GM12873 (cell line): Measurements from ENCODE around the gene ANKRD13A.

Experiments used
- CTCF ChIP-seq: IDR thresholded peaks from 2 replicates; pipeline ENCODE4 v1.5.1; 2012; ENCODE audit warnings: low read depth, mild to moderate bottlenecking, moderate library complexity, low read length, control low read depth; ENCODE audit not compliant: insufficient read depth; ENCODE audit errors: missing control alignments

The ANKRD13A gene

DNA sequence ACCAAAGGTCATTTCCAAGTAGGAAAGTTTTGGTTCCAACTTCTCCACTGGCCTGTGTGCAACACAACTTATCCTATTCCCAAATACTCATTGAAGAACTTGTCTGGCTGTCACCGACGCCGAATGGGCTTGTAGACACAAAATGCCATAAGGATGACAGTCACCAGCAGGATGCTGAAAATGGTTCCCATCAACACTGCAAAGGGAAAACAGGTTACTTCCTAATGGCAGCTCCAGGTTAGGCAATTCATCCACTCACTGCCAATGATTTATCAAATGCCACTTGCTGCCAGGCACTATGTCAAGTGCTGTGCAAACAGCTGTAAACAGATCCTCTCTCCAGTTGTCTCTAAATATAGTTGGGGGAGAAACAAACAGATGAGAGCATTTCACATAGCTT is 43.0 kb downstream of the ANKRD13A start:
- TF ChIP-seq CTCF: no peak

GRCh38 chr12:110046451-110047187 is 47.4 kb downstream of the ANKRD13A start:
- no peak for TF ChIP-seq CTCF

- TF ChIP-seq CTCF: no peak
Measured at GRCh38 chr12:110047297-110047940, 48.2 kb downstream of the ANKRD13A start.

GRCh38 chr12:110048242-110049027 is 49.2 kb downstream of the ANKRD13A start, which contains the start of gene C12orf76:
C12orf76 (minus strand) TSS chr12:110048522; CDS start chr12:110048495, 27 bp downstream.
- no peak for TF ChIP-seq CTCF

- no peak for TF ChIP-seq CTCF
Measured at GRCh38 chr12:110050927-110051326, 51.7 kb downstream of the ANKRD13A start.

DNA sequence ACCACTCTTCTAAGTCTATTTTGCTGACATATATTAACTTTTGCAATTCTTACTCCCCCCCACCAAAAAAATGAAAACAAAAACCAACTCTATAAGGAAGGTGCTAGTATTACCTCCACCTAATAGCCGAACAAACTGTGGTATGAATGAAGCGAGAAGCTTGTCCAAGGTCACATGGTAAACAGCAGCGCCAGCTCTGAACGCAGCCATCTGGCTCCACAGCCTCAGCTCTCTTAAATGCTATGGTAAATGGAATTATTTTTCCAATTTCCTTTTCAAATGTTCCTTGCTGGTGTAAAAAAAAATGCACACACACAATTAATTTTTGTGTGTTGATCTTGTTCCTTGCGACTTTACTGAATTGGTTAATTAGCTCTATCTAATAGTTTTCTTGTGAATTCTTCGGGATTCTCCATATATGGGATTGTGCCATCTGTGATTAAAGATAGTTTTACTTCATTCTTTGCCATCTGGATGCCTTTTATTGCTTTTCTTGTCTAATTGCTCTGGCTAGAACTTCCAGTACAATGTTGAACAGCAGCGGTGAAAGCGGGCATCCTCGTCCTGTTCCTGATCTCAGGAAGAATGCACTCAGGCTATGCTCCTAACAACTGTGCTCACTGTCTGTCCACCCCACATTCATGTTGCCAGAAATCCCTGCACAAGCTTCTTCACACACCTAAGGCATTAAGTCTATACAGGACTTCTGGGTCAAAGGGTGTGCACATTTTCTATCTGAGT is 59.8 kb downstream of the ANKRD13A start:
- TF ChIP-seq CTCF: no peak

DNA sequence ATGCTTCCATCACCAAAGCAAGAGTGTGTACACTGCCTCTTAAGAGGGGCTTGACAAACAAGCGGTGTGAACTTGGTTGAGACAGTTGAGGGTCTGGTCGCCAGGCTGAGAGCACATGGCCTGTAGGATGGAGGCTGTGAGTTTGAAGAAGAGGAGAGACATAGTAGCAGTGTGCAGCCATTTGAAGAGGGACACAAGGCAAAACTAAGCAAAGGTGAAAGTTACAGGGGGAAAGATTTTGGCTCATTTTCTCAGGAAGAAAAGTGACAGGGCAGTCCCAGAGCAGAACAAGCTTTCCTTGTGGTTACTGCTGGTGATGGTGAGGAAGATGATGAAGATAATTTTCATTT is 60.4 kb downstream of the ANKRD13A start:
- TF ChIP-seq CTCF: no peak
